Tibial nerve (tissue), 3 donors: Measurements from ENCODE around the gene MED31.

ENCODE experiments used
- CTCF ChIP-seq, 5 experiments: fragments of 200-600 bp in 3 of 5; fragments of 450-650 bp in 2 of 5; sonication (generic) in 3 of 5; IDR thresholded peaks; one replicate each; pipeline ENCODE4 v1.5.1; 2016 to 2019; ENCODE audit warnings: antibody characterized with exemption in 5 of 5, mild to moderate bottlenecking in 3 of 5, moderate library complexity in 2 of 5
- POLR2A ChIP-seq, 2 donors: fragments of 450-650 bp; IDR thresholded peaks; one replicate each; pipeline ENCODE4 v1.6.1; 2017; ENCODE audit warnings: antibody characterized with exemption in 2 of 2, mild to moderate bottlenecking in 2 of 2, moderate library complexity in 2 of 2

DNA sequence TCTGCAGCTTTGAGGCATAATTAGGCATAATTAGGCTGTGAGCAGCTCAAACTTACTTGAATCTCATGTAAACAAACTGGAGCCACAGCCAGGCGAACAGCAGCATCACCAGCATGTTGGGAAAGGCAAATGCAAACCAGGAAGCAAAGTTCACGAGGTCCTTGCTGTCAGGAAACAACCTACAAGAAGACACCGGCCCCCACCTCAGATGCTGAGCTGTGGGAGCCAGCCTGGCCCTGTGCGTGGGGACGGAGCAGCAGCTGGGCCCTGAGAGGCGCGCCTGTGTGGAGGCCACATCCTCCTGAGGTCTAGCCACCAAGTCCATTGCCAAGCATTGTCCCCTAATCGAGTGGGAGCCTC lies 49.5 kb upstream of the MED31 start:
- TF ChIP-seq CTCF (IDR thresholded peaks at IDR 0.05) (no peak), POLR2A (IDR thresholded peaks at IDR 0.05) (no peak)
